HEK293 (cell line): Measurements from ENCODE around the gene RPS21.

Experiments used
- CTCF ChIA-PET: fragments of 350-600 bp; formaldehyde crosslinking; extraction: SDS; loops from one replicate; lab custom pipeline; 2021; ENCODE audit warnings: antibody characterized with exemption; lab: Yijun Ruan, JAX
- POLR2A ChIA-PET: fragments of 300-600 bp; formaldehyde crosslinking; extraction: SDS; loops from one replicate; lab custom pipeline; 2020; ENCODE audit warnings: antibody characterized with exemption, inconsistent platforms; lab: Yijun Ruan, JAX
- H3K27ac ChIP-seq: fragments of 200-500 bp; sonication (Bioruptor generic); 2 replicates; pipeline ENCODE4 v1.5.1; 2014; ENCODE audit warnings: low read depth, low read length, control low read depth, inconsistent platforms; ENCODE audit errors: extremely low read depth
- H3K36me3 ChIP-seq, 2 experiments: fragments of 200-500 bp in 1 of 2; sonication (Bioruptor generic) in 1 of 2; 1 replicate in 1 of 2; 2 replicates in 1 of 2; pipeline ENCODE4 v1.5.1; 2014 to 2017; ENCODE audit warnings: inconsistent platforms in 2 of 2, low read length in 2 of 2; ENCODE audit not compliant: control insufficient read depth in 2 of 2, insufficient read depth in 1 of 2
- H3K4me1 ChIP-seq: fragments of 200-500 bp; sonication (Bioruptor generic); 2 replicates; pipeline ENCODE4 v1.5.1; 2014; ENCODE audit warnings: mild to moderate bottlenecking, low read length, inconsistent platforms; ENCODE audit not compliant: control insufficient read depth, insufficient read depth
- H3K4me3 ChIP-seq: 2 replicates; pipeline ENCODE4 v1.5.1; 2011; ENCODE audit warnings: low read depth, mild to moderate bottlenecking, control low read depth, low read length, moderate library complexity
- H3K9me3 ChIP-seq: fragments of 200-500 bp; sonication (Bioruptor generic); 2 replicates; pipeline ENCODE4 v1.5.1; 2014; ENCODE audit warnings: low read depth, low read length, inconsistent platforms; ENCODE audit not compliant: control insufficient read depth, insufficient read depth
- GLIS1 ChIP-seq: fragments of 450-650 bp; formaldehyde crosslinking; IDR thresholded peaks from 2 replicates; pipeline ENCODE4 v1.5.1; 2016; ENCODE audit warnings: missing biosample characterization, missing genetic modification characterization
- IKZF3 ChIP-seq: fragments of 450-650 bp; IDR thresholded peaks from 2 replicates; pipeline ENCODE4 v1.5.0; 2018; ENCODE audit warnings: missing biosample characterization, mild to moderate bottlenecking, missing genetic modification characterization, moderate library complexity
- INSM2 ChIP-seq: fragments of 450-650 bp; formaldehyde crosslinking; IDR thresholded peaks from 2 replicates; pipeline ENCODE4 v1.5.1; 2016; ENCODE audit warnings: missing biosample characterization, missing genetic modification characterization
- KLF1 ChIP-seq: fragments of 450-650 bp; formaldehyde crosslinking; IDR thresholded peaks from 2 replicates; pipeline ENCODE4 v1.5.1; 2016; ENCODE audit warnings: missing biosample characterization, missing genetic modification characterization
- SCRT2 ChIP-seq: fragments of 450-650 bp; formaldehyde crosslinking; IDR thresholded peaks from 2 replicates; pipeline ENCODE4 v1.5.1; 2016; ENCODE audit warnings: missing biosample characterization, missing genetic modification characterization
- ZBTB20 ChIP-seq: fragments of 450-650 bp; formaldehyde crosslinking; IDR thresholded peaks from 2 replicates; pipeline ENCODE4 v1.5.1; 2016; ENCODE audit warnings: missing biosample characterization, missing genetic modification characterization
- ZBTB8A ChIP-seq: fragments of 450-650 bp; formaldehyde crosslinking; IDR thresholded peaks from 2 replicates; pipeline ENCODE4 v1.5.1; 2016; ENCODE audit warnings: missing biosample characterization, missing genetic modification characterization
- ZFHX2 ChIP-seq: fragments of 450-650 bp; formaldehyde crosslinking; conservative IDR thresholded peaks from 2 replicates; pipeline ENCODE4 v1.5.1; 2016; ENCODE audit warnings: missing biosample characterization, missing genetic modification characterization
- ZIC2 ChIP-seq: fragments of 450-650 bp; formaldehyde crosslinking; IDR thresholded peaks from 2 replicates; pipeline ENCODE4 v1.5.1; 2016; ENCODE audit warnings: missing biosample characterization, missing genetic modification characterization
- ZNF132 ChIP-seq: fragments of 450-650 bp; formaldehyde crosslinking; IDR thresholded peaks from 2 replicates; pipeline ENCODE4 v1.5.1; 2017; ENCODE audit warnings: missing biosample characterization, missing genetic modification characterization, borderline replicate concordance
- ZNF140 ChIP-seq: fragments of 450-650 bp; formaldehyde crosslinking; IDR thresholded peaks from 2 replicates; pipeline ENCODE4 v1.5.1; 2016; ENCODE audit warnings: missing biosample characterization, missing genetic modification characterization
- ZNF341 ChIP-seq: fragments of 450-650 bp; formaldehyde crosslinking; IDR thresholded peaks from 2 replicates; pipeline ENCODE4; 2016; ENCODE audit warnings: low read depth, missing biosample characterization, missing genetic modification characterization
- ZNF350 ChIP-seq: fragments of 450-650 bp; formaldehyde crosslinking; IDR thresholded peaks from 2 replicates; pipeline ENCODE4 v1.5.0; 2017; ENCODE audit warnings: missing biosample characterization, mild to moderate bottlenecking, missing genetic modification characterization
- ZNF366 ChIP-seq: fragments of 450-650 bp; formaldehyde crosslinking; conservative IDR thresholded peaks from 2 replicates; pipeline ENCODE4 v1.5.1; 2016; ENCODE audit warnings: missing biosample characterization, missing genetic modification characterization
- ZNF394 ChIP-seq: fragments of 450-650 bp; formaldehyde crosslinking; IDR thresholded peaks from 2 replicates; pipeline ENCODE4 v1.5.1; 2016; ENCODE audit warnings: missing biosample characterization, missing genetic modification characterization, mild to moderate bottlenecking, moderate library complexity, borderline replicate concordance
- ZNF544 ChIP-seq: fragments of 450-650 bp; formaldehyde crosslinking; IDR thresholded peaks from 2 replicates; pipeline ENCODE4 v1.5.0; 2017; ENCODE audit warnings: missing biosample characterization, missing genetic modification characterization
- ZNF623 ChIP-seq: fragments of 450-650 bp; formaldehyde crosslinking; IDR thresholded peaks from 2 replicates; pipeline ENCODE4 v1.5.1; 2016; ENCODE audit warnings: missing biosample characterization, missing genetic modification characterization
- ZNF639 ChIP-seq: fragments of 450-650 bp; formaldehyde crosslinking; IDR thresholded peaks from 2 replicates; pipeline ENCODE4 v1.5.1; 2016; ENCODE audit warnings: missing biosample characterization, missing genetic modification characterization
- ZNF76 ChIP-seq: fragments of 450-650 bp; formaldehyde crosslinking; IDR thresholded peaks from 2 replicates; pipeline ENCODE4; 2016; ENCODE audit warnings: low read depth, missing biosample characterization, missing genetic modification characterization, borderline replicate concordance
- ZNF785 ChIP-seq: fragments of 450-650 bp; formaldehyde crosslinking; IDR thresholded peaks from 2 replicates; pipeline ENCODE4 v1.5.1; 2016; ENCODE audit warnings: missing biosample characterization, missing genetic modification characterization
- ZNF792 ChIP-seq: fragments of 450-650 bp; formaldehyde crosslinking; IDR thresholded peaks from 2 replicates; pipeline ENCODE4 v1.5.1; 2016; ENCODE audit warnings: missing biosample characterization, missing genetic modification characterization
- TF ChIP-seq, protein P1 (sequence below): fragments of 450-650 bp; formaldehyde crosslinking; IDR thresholded peaks from 2 replicates; pipeline ENCODE4 v1.5.1; 2016; ENCODE audit warnings: missing biosample characterization, missing genetic modification characterization
- TF ChIP-seq, protein P2 (sequence below): fragments of 450-650 bp; formaldehyde crosslinking; IDR thresholded peaks from 2 replicates; pipeline ENCODE4 v1.5.1; 2017; ENCODE audit warnings: missing biosample characterization, missing genetic modification characterization

The RPS21 gene

GRCh38 chr20:62368976-62369814 lies 17.7 kb upstream of the RPS21 start (continued):
- TF ChIP-seq ZNF341: peak; percentile 44; the same call in 1 of the 2 replicates
- no peak for TF ChIP-seq ZNF639 (tag by site-specific recombination)
- TF ChIP-seq, protein P1, sequence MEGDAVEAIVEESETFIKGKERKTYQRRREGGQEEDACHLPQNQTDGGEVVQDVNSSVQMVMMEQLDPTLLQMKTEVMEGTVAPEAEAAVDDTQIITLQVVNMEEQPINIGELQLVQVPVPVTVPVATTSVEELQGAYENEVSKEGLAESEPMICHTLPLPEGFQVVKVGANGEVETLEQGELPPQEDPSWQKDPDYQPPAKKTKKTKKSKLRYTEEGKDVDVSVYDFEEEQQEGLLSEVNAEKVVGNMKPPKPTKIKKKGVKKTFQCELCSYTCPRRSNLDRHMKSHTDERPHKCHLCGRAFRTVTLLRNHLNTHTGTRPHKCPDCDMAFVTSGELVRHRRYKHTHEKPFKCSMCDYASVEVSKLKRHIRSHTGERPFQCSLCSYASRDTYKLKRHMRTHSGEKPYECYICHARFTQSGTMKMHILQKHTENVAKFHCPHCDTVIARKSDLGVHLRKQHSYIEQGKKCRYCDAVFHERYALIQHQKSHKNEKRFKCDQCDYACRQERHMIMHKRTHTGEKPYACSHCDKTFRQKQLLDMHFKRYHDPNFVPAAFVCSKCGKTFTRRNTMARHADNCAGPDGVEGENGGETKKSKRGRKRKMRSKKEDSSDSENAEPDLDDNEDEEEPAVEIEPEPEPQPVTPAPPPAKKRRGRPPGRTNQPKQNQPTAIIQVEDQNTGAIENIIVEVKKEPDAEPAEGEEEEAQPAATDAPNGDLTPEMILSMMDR (tag by site-specific recombination): 0 out of 2 replicates have a peak, but pooled peaks have one; percentile 18
- no peak for TF ChIP-seq ZNF76

GRCh38 chr20:62369815-62370114 lies 17.1 kb upstream of the RPS21 start:
- TF ChIP-seq ZNF394 (tag by site-specific recombination) (0 out of 2 replicates have a peak, but pooled peaks have one; percentile 5), ZNF350 (no peak), ZNF785 (tag by site-specific recombination) (no peak), ZNF132 (tag by site-specific recombination) (no peak), SCRT2 (tag by site-specific recombination) (0 out of 2 replicates have a peak, but pooled peaks have one; percentile 26)
- TF ChIP-seq, protein P2, sequence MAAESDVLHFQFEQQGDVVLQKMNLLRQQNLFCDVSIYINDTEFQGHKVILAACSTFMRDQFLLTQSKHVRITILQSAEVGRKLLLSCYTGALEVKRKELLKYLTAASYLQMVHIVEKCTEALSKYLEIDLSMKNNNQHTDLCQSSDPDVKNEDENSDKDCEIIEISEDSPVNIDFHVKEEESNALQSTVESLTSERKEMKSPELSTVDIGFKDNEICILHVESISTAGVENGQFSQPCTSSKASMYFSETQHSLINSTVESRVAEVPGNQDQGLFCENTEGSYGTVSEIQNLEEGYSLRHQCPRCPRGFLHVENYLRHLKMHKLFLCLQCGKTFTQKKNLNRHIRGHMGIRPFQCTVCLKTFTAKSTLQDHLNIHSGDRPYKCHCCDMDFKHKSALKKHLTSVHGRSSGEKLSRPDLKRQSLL (tag by site-specific recombination): peak; percentile 67; the same call in 1 of the 2 replicates
- TF ChIP-seq, all 188 proteins: peak for 3
- H3K9me3 ChIP-seq: no peaks in the 10 kb centered on the region
- H3K27ac ChIP-seq: peak overlapping the region; percentile 57; the same call in 1 of the 2 replicates
- no peak overlapping the region for H3K4me3 ChIP-seq
- CTCF ChIA-PET: interaction anchor here (0.6 to 4.6 kb wide), 6 partner anchors 10 to 69 kb away, joined by 3 to 25 read pairs (median 4); no protein-coding TSS in a partner anchor
- POLR2A ChIA-PET: interaction anchor here (1.4 to 3.6 kb wide), 3 partner anchors 13 to 17 kb away, joined by 3 to 14 read pairs (median 14); partner anchors contain the start of gene RPS21
- no peaks in the 10 kb centered on the region for H3K36me3 ChIP-seq
- peaks cover 34% of the 10 kb centered on the region for H3K4me1 ChIP-seq

- H3K27ac ChIP-seq: peak overlapping the region; percentile 57; the same call in 1 of the 2 replicates
- H3K4me1 ChIP-seq: peaks cover 33% of the 10 kb centered on the region
- ChIA-PET CTCF (interaction anchor here (0.6 to 4.6 kb wide), 3 partner anchors 10 to 68 kb away, joined by 3 to 25 read pairs (median 4); no protein-coding TSS in a partner anchor), POLR2A (interaction anchor here (3.6 kb wide), 1 partner anchor 12 kb away, joined by 14 read pairs; no protein-coding TSS in a partner anchor)
- no peaks in the 10 kb centered on the region for H3K36me3 ChIP-seq
- H3K9me3 ChIP-seq: no peaks in the 10 kb centered on the region
- H3K4me3 ChIP-seq: no peak overlapping the region
- TF ChIP-seq ZBTB20 (peak; percentile 20; the same call in 1 of the 2 replicates), ZIC2 (tag by site-specific recombination) (peak; percentile 91), ZNF544 (tag by site-specific recombination) (no peak), ZBTB8A (peak; percentile 44), ZFHX2 (peak; percentile 85), IKZF3 (tag by site-specific recombination) (peak; percentile 16; the same call in 1 of the 2 replicates), ZNF394 (tag by site-specific recombination) (peak; percentile 32; the same call in 1 of the 2 replicates), INSM2 (0 out of 2 replicates have a peak, but pooled peaks have one; percentile 8), KLF1 (tag by site-specific recombination) (peak; percentile 54), ZNF140 (no peak), GLIS1 (tag by site-specific recombination) (peak; percentile 96), ZNF76 (peak; percentile 77), ZNF366 (peak; percentile 37; the same call in 1 of the 2 replicates), ZNF623 (tag by site-specific recombination) (no peak), ZNF792 (tag by site-specific recombination) (no peak)
These were observed 16.6 kb upstream of the RPS21 start for GRCh38 chr20:62370115-62370806.
